Trophoblast cell (in vitro differentiated cells and primary cell): ENCODE data around the gene FGFR2.

Source experiments
- DNase-seq, 2 donors: peaks; one replicate each; pipeline ENCODE4 v3.0.0-alpha.2; 2016
- H2AFZ ChIP-seq: 2 replicates; pipeline ENCODE4 v1.6.1; 2013; ENCODE audit warnings: low read length, moderate library complexity, mild to moderate bottlenecking; ENCODE audit not compliant: insufficient read depth, poor library complexity
- H2AK5ac ChIP-seq: 2 replicates; pipeline ENCODE4 v1.6.1; 2013; ENCODE audit warnings: mild to moderate bottlenecking, low read length
- H2BK120ac ChIP-seq: 2 replicates; pipeline ENCODE4 v1.6.1; 2013; ENCODE audit warnings: low read length, mild to moderate bottlenecking, moderate library complexity; ENCODE audit not compliant: insufficient read depth, poor library complexity
- H2BK12ac ChIP-seq: 2 replicates; pipeline ENCODE4 v1.6.1; 2013; ENCODE audit warnings: mild to moderate bottlenecking, low read length, moderate library complexity
- H2BK5ac ChIP-seq: 2 replicates; pipeline ENCODE4 v1.6.1; 2013; ENCODE audit warnings: low read length, low read depth, moderate library complexity, mild to moderate bottlenecking; ENCODE audit not compliant: poor library complexity
- H3K14ac ChIP-seq: 2 replicates; pipeline ENCODE4 v1.6.1; 2013; ENCODE audit warnings: mild to moderate bottlenecking, low read length
- H3K18ac ChIP-seq: 2 replicates; pipeline ENCODE4 v1.6.1; 2013; ENCODE audit warnings: mild to moderate bottlenecking, low read length
- H3K23ac ChIP-seq: 2 replicates; pipeline ENCODE4 v1.6.1; 2013; ENCODE audit warnings: low read length
- H3K27ac ChIP-seq: 2 replicates; pipeline ENCODE4 v1.5.1; 2013; ENCODE audit warnings: low read depth, mild to moderate bottlenecking, inconsistent platforms, low read length, moderate library complexity
- H3K27me3 ChIP-seq: 2 replicates; pipeline ENCODE4 v1.6.1; 2013; ENCODE audit warnings: inconsistent platforms, mild to moderate bottlenecking, low read length, moderate library complexity; ENCODE audit not compliant: insufficient read depth
- H3K36me3 ChIP-seq, 2 experiments: 1 replicate in 1 of 2; 2 replicates in 1 of 2; pipeline ENCODE4 v1.6.1; 2013; ENCODE audit warnings: low read length in 2 of 2, mild to moderate bottlenecking in 2 of 2, moderate library complexity in 1 of 2; ENCODE audit not compliant: insufficient read depth in 2 of 2, control insufficient read depth in 1 of 2
- H3K4ac ChIP-seq: 2 replicates; pipeline ENCODE4 v1.6.1; 2013; ENCODE audit warnings: low read depth, mild to moderate bottlenecking, low read length, moderate library complexity
- H3K4me1 ChIP-seq, 2 experiments: 1 replicate in 1 of 2; 2 replicates in 1 of 2; pipeline ENCODE4 v1.6.1; 2013; ENCODE audit warnings: low read length in 2 of 2, mild to moderate bottlenecking in 2 of 2, moderate library complexity in 1 of 2; ENCODE audit not compliant: insufficient read depth in 2 of 2, control insufficient read depth in 1 of 2
- H3K4me2 ChIP-seq: 2 replicates; pipeline ENCODE4 v1.6.1; 2013; ENCODE audit warnings: inconsistent platforms, mild to moderate bottlenecking, low read length, moderate library complexity
- H3K4me3 ChIP-seq: 2 replicates; pipeline ENCODE4 v1.5.1; 2013; ENCODE audit warnings: mild to moderate bottlenecking, low read depth, low read length, inconsistent platforms
- H3K79me1 ChIP-seq: one replicate; pipeline ENCODE4 v1.6.1; 2013; ENCODE audit warnings: low read length
- H3K79me2 ChIP-seq: 2 replicates; pipeline ENCODE4 v1.6.1; 2013; ENCODE audit warnings: low read length, mild to moderate bottlenecking; ENCODE audit not compliant: control insufficient read depth, insufficient read depth, poor library complexity
- H3K9ac ChIP-seq: 2 replicates; pipeline ENCODE4 v1.6.1; 2013; ENCODE audit warnings: mild to moderate bottlenecking, low read length
- H3K9me3 ChIP-seq: 2 replicates; pipeline ENCODE4 v1.6.1; 2013; ENCODE audit warnings: low read depth, mild to moderate bottlenecking, control low read depth, inconsistent platforms, low read length; ENCODE audit not compliant: insufficient read depth
- H4K12ac ChIP-seq: 2 replicates; pipeline ENCODE4 v1.6.1; 2013; ENCODE audit warnings: low read depth, mild to moderate bottlenecking, low read length, moderate library complexity
- H4K8ac ChIP-seq: 2 replicates; pipeline ENCODE4 v1.6.1; 2013; ENCODE audit warnings: low read depth, mild to moderate bottlenecking, low read length, moderate library complexity
- H4K91ac ChIP-seq: one replicate; pipeline ENCODE4 v1.6.1; 2013; ENCODE audit warnings: low read depth, mild to moderate bottlenecking, low read length, moderate library complexity
- WGBS: extraction: QIAGEN DNeasy Blood & Tissue Kit; methylation state at CpG from one replicate; pipeline ENCODE4 v1.1.7; 2013; ENCODE audit warnings: missing lambda C conversion rate; ENCODE audit not compliant: insufficient read length, insufficient coverage; ENCODE audit errors: extremely low coverage; 5-methylcytosine and 5-hydroxymethylcytosine counted together

The FGFR2 gene

DNA sequence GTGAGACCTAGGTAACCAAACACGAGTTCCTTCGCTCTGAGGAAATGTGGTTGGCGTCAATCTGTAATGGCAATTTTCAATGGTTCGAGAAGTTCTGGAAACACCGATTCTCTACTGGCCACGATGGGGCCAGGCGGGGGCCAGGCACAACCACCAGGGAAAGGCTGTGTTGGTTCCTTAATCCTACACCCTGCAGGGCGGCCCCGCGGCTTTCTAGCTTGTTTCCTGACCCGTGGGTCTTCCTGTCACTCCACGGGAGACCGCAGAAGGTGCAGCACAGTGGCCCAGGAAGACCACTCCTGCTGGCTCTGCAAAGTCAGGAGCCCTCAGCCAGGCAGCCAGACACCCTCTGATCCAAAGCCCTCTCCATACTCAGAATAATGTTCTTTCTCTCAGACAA, 113.4 kb downstream of the FGFR2 start:
- Histone ChIP-seq H3K4ac (no peak overlapping the region), H3K9ac (no peak overlapping the region), H2AK5ac (no peak overlapping the region), H3K23ac (no peak overlapping the region), H3K18ac (no peak overlapping the region), H4K91ac (no peak overlapping the region), H3K36me3 (peaks cover 6 to 32% of the 10 kb centered on the region in 2 experiments), H4K12ac (no peak overlapping the region), H3K27me3 (no peaks in the 10 kb centered on the region), H3K27ac (no peak overlapping the region), H3K4me3 (no peak overlapping the region), H3K14ac (no peak overlapping the region), H3K79me2 (no peaks in the 10 kb centered on the region), H3K9me3 (peaks cover 2% of the 10 kb centered on the region), H2BK120ac (no peak overlapping the region), H2AFZ (no peak overlapping the region), H4K8ac (no peak overlapping the region), H3K79me1 (no peaks in the 10 kb centered on the region), H3K4me2 (no peak overlapping the region), H2BK12ac (no peak overlapping the region), H2BK5ac (no peak overlapping the region), H3K4me1 (peaks cover 3% of the 10 kb centered on the region in 2 experiments)
- no peak for DNase-seq
- WGBS: no CpG with 5 or more reads among the region's 13 CpGs

DNA sequence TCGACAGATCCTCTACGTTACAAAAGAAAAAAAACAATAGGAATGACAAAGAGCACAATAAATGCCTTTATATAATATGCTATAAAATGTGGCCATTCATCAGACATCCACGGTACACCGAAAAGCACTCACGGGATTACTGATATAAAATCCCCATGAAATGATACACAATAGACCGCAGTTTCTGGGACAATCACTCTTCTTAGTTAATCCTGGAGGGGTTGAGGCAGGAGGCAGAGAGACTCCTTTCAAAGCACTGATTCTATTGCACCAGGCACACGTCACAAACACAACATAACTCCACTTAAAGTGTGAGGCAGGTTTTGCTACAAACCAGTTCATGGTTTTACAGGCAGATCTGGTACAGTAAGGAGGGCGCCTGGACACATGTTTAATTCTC, 113.8 kb downstream of the FGFR2 start:
- Histone ChIP-seq H4K8ac (no peak overlapping the region), H4K91ac (no peak overlapping the region), H2AK5ac (no peak overlapping the region), H2AFZ (no peak overlapping the region), H3K9ac (no peak overlapping the region), H3K27ac (no peak overlapping the region), H3K36me3 (peaks cover 9 to 36% of the 10 kb centered on the region in 2 experiments), H2BK120ac (no peak overlapping the region), H3K14ac (no peak overlapping the region), H3K18ac (no peak overlapping the region), H3K9me3 (no peaks in the 10 kb centered on the region), H3K79me2 (no peaks in the 10 kb centered on the region), H3K23ac (no peak overlapping the region), H3K4me2 (no peak overlapping the region), H3K4ac (no peak overlapping the region), H2BK5ac (no peak overlapping the region), H3K4me3 (no peak overlapping the region), H3K4me1 (no peaks in the 10 kb centered on the region), H3K79me1 (no peaks in the 10 kb centered on the region), H4K12ac (no peak overlapping the region), H3K27me3 (no peaks in the 10 kb centered on the region), H2BK12ac (no peak overlapping the region)
- WGBS: no CpG with 5 or more reads among the region's 8 CpGs
- no peak for DNase-seq

DNA sequence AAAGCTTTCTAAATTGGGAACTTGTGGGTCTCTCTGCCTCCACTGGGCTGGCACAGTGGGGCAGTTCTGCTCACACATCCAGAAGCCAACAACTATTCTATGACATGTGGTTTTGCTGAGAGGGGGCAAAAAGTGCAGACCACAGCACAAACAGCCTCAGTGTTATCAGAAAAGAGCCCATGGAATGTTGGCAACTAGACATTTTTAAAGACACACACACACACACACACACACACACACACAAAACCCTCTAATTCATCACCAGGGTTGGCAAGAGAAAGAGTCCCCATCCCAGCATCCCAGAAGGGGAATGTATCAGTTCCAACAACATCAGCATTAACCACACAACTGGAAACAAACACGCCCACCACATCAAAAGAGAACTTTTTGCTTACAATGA, 117.1 kb downstream of the FGFR2 start:
- Histone ChIP-seq H3K4me1 (no peaks in the 10 kb centered on the region), H3K14ac (no peak overlapping the region), H3K9me3 (no peaks in the 10 kb centered on the region), H4K8ac (no peak overlapping the region), H3K18ac (no peak overlapping the region), H2AK5ac (no peak overlapping the region), H2AFZ (no peak overlapping the region), H3K9ac (no peak overlapping the region), H3K36me3 (peaks cover 10 to 31% of the 10 kb centered on the region in 2 experiments), H3K79me1 (no peaks in the 10 kb centered on the region), H3K27me3 (no peaks in the 10 kb centered on the region), H3K4me2 (no peak overlapping the region), H3K79me2 (no peaks in the 10 kb centered on the region), H4K91ac (no peak overlapping the region), H3K4me3 (no peak overlapping the region), H4K12ac (no peak overlapping the region), H2BK5ac (no peak overlapping the region), H3K27ac (no peak overlapping the region), H3K23ac (no peak overlapping the region), H2BK120ac (no peak overlapping the region), H2BK12ac (no peak overlapping the region), H3K4ac (no peak overlapping the region)
- no peak for DNase-seq
- WGBS: no CpG with 5 or more reads among the region's 1 CpG

DNA sequence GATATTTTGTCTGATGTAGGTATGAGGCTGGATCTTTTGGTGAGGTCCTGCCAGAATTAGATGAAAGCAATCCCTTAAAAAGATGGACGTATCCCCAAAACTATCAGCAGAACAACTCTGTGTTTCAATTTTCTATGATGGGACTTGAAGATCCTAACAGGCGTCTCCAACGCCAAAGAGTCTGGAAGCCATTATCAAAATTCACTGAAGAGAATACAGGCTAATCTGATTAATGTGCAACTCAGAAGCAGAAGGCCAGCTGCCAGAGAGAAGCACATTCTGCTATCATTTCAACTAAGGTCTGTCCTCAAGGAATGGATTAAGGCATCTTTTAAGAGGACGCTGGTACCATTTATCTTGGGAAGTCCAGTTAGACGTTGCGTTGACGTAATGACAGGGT, 119.7 kb downstream of the FGFR2 start:
- Histone ChIP-seq H4K8ac (no peak overlapping the region), H2BK5ac (no peak overlapping the region), H3K27me3 (no peaks in the 10 kb centered on the region), H3K4ac (no peak overlapping the region), H3K14ac (no peak overlapping the region), H2AK5ac (no peak overlapping the region), H3K79me2 (no peaks in the 10 kb centered on the region), H3K27ac (no peak overlapping the region), H4K91ac (no peak overlapping the region), H2BK12ac (no peak overlapping the region), H3K9me3 (no peaks in the 10 kb centered on the region), H3K4me1 (no peaks in the 10 kb centered on the region), H3K4me3 (no peak overlapping the region), H4K12ac (no peak overlapping the region), H2BK120ac (no peak overlapping the region), H3K18ac (no peak overlapping the region), H3K36me3 (peaks cover 6 to 10% of the 10 kb centered on the region in 2 experiments), H3K4me2 (no peak overlapping the region), H3K79me1 (no peaks in the 10 kb centered on the region), H3K9ac (no peak overlapping the region), H2AFZ (no peak overlapping the region), H3K23ac (no peak overlapping the region)
- DNase-seq: no peak
- WGBS: no CpG with 5 or more reads among the region's 7 CpGs
